Measurements from ENCODE around the gene EGFLAM.

Gene EGFLAM

GRCh38 chr5:38479315-38479904, 221.1 kb downstream of the EGFLAM start:
- DNase-seq = no peak

GRCh38 chr5:38483805-38484398, 225.5 kb downstream of the EGFLAM start:
- DNase-seq = no peak

GRCh38 chr5:38494175-38494574, 235.8 kb downstream of the EGFLAM start:
- no peak for DNase-seq

GRCh38 chr5:38494763-38495162, 236.4 kb downstream of the EGFLAM start:
- no peak for DNase-seq

GRCh38 chr5:38497946-38498345, 239.6 kb downstream of the EGFLAM start:
- no peak for DNase-seq

- DNase-seq = no peak
These were observed 242.4 kb downstream of the EGFLAM start for GRCh38 chr5:38500573-38501260.

GRCh38 chr5:38506302-38506701, 247.9 kb downstream of the EGFLAM start:
- DNase-seq = no peak

GRCh38 chr5:38509185-38509584, 250.8 kb downstream of the EGFLAM start:
- no peak for DNase-seq

Data from stimulated activated CD4-positive, alpha-beta T cell treated with anti-CD3 and anti-CD28 coated beads, Interleukin-2, amount 100 ng/mL, for 24 hours (primary cell).